HG03521 (cell line): Measurements from ENCODE around the gene RNF114.
"Not testable (repeated sequence)": the region's sequence is repeated elsewhere in the genome, so short reads cannot be mapped to it uniquely, and the experiment has no call there.

Source experiments
- ATAC-seq: cut with Tn5 transposase; IDR thresholded peaks from one replicate; pipeline ENCODE4 v1.9.1; 2021; ENCODE audit warnings: mild to moderate bottlenecking, moderate library complexity; ENCODE audit not compliant: unreplicated experiment

Gene RNF114

DNA sequence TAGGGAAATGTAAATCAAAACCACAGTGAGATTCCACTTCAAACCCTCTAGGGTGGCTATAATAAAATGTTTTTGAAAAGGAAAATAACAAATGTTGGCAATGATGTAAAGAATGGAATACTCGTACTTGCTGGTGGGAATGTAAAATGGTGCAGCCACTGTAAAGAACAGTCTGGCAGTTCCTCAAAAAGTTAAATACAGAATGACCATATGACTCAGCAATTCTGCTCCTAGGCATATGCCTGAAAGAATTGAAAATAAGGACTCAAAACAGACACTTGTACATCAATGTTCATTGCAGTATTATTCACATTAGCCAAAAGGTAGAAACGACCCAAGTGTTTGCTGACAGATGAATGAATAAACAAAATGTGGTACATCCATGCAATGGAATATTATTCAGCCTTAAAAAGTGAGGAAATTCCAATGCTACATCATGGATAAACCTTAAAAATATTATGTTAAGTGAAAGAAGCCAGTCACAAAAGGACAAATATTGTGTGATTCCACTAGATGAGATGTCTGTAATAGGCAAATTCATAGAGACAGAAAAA is 10.2 kb upstream of the RNF114 start:
- no peak for ATAC-seq

DNA sequence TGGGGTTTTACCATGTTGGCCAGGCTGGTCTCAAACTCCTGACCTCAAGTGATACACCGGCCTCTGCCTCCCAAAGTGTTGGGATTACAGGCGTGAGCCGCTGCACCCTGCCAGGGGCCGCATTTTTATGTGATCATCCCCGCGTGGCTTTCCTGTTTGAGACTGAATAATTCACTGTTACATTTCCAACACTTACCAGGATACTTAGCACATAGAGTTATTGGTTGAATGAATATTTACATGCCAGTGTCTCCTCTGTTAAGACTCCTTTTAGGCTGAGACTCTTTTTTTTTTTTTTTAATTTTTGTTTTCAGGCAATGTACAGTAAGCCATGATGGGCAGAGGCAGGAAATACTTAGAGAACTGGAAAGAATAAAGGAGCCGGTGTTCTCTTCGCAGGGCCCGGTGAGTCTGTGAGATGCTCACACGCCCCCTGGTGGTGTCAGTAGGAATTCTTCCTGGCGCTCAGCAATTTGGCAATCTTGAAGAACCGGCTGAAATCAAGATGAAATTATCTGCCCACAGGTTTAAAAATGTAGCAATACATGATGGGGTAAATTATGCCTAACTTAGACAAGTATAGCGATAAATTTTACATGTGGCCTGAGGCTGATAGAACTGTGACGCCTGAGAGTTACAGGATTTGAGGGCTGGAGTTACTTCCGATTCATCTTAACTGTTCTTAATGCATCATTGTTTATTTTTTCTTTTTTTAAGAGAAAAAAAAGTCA is 7.6 kb upstream of the RNF114 start:
- no peak for ATAC-seq

DNA sequence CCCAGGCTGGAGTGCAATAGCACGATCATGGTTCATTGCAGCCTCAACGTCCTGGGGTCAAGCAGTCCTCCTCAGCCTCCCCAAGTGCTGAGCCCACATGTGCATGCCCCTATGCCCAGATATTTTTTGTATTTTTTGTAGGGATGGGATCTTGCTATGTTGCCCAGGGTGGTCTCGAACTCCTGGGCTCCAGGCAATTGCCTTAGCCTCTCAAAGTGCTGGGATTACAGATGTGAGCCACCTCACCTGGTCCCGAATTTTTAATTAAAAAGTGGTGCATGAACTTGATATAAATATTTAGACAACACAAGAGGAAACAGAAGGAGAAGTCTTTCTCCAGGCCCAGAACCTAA is 7.1 kb upstream of the RNF114 start:
- ATAC-seq = no peak

DNA sequence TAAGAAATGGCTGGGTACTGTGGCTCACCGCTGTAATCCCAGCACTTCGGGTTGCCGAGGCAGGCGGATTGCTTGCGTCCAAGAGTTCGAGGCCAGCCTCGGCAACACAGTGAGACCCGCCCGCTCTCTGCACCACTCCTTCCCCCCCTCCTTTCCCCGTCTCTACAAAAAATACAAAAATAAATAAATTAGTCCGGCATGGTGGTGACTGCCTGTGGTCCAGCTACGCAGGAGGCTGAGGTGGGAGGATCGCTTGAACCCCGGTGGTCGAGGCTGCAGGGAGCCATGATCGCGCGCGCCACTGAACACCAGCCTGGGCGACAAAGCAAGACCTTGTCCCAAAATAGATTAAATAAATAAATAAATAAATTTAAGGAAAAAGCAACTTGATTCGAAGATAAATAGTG is 448 bp upstream of the RNF114 start:
- peak; percentile 5 for ATAC-seq

DNA sequence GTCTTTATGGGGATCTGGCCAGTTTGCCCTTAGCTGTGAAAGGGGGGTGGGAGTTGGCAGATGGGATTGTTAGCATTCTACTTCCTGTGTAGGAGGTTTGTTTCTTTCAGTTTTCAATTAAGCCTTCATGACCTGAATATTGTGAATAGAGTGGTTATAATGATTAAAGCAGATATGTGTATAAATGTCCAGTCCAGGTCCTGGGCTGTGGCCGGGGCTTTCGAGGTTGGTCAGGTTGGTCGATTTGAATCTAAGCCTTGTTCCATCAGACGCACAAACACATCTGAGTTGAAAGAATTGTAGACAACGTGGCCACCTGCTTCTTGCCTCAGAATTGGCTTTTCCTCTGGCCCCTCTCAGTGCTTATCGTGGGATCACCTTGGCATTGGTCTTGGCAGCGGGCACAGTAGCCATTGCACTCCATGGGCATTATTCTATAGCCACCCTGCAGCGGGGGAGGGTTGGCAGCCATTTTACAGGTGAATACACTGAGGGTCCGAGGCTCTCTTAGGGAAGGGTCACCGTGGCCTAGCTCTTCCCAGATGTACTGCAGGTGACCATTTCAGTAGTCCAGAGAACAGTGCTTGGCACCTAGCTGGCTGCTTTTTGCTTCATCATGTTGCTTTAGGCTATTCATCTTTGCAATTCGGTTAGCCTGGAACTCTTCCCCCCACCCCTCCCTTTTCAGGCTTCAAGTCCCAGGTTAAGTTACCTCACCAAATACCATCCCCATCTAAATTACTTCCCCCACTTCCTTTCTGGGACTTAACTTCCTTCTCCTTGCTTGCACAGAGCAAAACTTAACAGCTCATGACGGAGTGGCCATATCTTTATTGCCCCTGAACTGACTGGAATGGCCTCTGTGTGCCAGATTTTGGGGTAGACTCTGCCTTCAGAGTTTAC is 1.1 kb downstream of the RNF114 start:
- ATAC-seq = no peak

DNA sequence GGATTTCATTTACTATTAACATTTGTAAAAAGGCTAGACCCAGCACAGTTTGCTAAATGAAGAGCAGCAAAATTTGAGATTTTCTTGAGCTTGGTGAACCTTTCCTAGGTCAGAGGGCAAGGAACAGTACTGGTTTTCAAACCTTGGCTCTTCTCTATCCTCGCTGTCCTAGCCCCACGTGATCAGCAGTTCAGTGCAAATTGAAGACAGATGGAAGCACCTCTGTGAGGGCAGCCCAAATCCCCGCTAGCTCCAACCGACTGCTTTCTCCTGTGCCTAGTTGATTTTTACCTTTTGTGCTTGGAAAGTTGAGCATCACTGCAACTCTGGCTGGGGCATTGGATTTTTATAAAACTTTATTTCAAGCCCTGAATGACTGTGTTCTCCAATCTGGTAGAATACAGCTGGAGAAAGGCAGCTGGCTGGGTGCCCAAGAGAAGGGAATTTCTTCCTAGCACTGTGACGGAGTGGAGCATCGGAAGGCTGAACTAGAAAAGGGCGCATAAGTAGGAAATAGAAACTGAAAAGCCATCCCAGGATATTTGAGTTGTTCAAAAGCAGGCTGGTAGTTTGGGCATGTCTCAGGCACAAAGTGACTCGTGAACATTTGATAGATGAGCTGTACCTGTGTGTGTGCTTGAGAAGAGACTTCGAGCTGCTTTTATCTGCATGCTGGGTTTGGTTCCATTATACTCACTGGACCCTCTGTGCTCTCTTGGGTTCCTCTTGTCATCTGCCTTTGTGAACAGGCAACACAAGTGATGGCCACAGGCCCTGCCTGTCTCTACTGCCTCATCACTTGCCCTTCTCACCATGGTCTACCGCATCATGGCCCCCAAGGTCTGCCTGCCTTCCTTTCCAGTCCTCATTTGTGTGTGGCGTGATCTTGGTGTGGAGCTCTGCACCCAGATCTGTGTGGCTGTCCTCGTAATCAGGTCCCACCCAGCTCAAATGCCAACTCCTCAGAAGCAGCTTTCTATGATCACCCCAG is 2.3 kb downstream of the RNF114 start:
- no peak for ATAC-seq

DNA sequence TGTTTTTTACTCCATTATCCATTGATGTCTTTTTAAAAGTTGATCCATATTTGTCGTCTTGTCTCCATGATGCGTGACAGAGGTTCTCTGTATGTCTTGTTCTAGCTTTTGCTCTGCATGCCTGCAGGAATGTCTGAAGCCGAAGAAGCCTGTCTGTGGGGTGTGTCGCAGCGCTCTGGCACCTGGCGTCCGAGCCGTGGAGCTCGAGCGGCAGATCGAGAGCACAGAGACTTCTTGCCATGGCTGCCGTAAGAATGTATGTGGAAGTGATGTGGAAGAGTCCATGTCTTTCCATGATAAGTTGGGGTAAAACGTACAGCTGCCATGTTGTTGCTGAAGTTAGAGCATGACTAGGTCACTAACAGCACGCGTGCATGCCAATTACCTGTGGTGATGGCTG is 5.3 kb downstream of the RNF114 start:
- no peak for ATAC-seq

DNA sequence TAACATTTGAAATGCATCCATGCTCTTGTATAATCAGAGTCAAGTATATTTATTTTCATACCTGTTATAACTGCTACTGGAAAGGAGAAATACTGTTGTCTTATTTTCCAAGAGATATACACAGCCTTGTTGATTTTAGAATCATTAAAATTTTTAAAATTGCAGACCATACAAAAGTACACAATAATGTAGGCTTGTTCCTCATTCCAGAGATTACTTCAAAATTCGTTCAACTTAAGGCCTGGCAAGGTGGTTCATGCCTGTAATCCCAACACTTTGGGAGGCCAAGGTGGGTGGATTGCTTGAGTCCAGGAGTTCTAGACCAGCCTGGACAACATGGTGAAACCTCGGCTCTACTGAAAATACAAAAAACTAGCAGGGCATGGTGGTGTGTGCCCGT is 6.1 kb downstream of the RNF114 start:
- no peak for ATAC-seq

DNA sequence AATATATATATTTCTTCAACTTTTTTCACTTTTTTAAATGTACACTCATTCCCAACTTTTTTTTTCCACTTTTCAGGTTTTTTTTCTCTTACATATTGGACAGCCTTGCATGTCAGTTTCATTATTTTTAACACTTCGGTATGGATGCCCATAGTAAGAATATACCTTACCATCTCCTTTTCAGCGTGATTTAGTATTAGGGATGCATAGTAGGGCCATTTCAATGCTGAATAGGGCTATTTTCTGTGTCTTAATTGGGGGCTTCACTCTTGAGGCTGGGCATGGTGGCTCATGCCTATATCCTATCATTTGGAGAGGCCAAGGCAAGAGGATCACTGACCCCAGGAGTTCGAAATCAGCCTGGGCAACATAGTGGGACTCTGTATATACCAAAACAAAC is 6.7 kb downstream of the RNF114 start:
- no peak for ATAC-seq

DNA sequence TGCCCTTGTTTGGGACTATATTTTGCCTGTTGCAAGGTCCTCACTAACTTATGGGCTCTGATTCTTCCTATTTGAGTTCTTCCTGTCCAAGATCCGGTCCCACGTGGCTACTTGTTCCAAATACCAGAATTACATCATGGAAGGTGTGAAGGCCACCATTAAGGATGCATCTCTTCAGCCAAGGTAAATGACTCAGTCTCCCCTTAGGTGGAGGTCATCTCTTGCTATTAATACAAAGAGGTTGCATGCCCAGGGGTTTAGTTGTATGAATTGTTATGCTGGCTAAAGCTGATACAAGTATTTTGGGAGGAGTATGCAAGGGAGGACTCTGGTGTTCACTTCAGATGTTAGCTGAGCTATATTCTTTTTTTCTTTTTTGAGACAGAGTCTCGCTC is 9.1 kb downstream of the RNF114 start:
- no peak for ATAC-seq

DNA sequence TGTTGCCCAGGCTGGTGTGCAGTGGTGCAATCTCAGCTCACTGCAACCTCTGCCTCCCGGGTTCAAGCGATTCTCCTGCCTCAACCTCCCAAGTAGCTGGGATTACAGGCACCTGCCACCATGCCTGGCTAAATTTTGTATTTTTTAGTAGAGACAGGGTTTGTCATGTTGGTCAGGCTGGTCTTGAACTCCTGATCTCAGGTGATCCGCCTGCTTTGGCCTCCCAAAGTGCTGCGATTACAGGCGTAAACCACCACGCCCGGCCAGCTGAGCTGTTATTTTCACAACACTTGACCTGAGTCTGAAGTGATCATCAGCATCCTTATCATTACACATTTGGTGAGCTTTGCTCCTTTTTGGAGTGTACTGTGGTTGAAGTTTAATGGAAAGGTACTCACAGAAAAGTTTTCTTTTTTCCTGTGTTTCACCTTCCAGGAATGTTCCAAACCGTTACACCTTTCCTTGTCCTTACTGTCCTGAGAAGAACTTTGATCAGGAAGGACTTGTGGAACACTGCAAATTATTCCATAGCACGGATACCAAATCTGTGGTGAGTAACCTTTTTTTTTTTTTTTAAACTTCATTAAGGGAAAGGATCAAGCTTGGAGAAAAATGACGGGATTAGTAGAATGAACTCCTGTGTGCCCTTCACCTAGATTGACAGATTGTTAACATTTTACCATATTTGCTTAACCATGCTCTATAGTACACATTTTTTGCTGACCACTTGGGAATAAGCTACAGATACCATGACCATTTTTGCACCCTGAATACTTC is 9.7 kb downstream of the RNF114 start:
- no peak for ATAC-seq

DNA sequence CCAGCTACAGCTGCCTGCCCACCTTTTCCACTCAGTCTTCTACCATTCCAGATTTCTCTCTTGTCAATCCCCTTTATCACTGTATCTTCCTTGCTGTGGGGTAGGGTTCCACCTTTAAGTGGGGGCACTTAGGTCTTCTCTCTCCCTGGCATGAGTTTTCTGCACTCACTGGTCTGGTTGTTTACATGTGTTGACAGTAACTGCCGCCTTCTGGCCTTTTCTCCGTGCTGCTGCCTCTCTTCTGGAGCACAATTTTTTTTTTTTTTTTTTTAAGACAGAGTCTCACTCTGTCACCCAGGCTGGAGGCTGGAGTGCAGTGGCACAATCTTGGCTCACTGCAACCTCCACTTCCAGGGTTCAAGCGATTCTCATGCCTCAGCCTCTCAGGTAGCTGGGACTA is 12.0 kb downstream of the RNF114 start:
- ATAC-seq = no peak

DNA sequence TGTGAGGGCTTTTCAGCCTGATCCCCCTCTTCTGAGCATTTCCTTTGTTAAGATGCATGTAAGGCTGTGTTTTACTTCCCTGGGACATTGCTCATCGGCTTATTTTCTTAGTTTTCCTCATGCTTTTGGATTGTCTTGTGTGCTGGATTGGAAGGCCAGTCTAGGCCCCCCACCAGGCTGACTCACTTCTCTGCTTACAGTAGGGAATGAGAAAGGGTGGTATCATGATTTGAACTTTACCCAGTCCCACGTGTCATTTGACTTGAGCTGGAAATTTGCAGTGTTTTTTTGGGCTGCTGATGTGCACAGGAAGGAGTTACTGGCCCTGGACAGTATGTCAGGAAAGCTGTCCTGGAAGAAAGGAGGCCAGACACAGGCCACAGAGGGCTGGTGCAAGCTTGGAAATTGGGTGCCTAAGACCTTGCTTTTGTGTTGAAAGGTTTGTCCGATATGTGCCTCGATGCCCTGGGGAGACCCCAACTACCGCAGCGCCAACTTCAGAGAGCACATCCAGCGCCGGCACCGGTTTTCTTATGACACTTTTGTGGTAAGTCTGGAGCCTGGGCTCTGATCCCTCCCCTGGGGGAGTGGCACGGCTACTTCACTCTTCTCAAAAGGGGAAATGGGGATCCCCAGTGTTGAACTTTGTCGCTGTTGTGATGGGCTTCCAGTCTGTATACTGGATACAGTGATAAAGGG is 12.8 kb downstream of the RNF114 start:
- no peak for ATAC-seq

DNA sequence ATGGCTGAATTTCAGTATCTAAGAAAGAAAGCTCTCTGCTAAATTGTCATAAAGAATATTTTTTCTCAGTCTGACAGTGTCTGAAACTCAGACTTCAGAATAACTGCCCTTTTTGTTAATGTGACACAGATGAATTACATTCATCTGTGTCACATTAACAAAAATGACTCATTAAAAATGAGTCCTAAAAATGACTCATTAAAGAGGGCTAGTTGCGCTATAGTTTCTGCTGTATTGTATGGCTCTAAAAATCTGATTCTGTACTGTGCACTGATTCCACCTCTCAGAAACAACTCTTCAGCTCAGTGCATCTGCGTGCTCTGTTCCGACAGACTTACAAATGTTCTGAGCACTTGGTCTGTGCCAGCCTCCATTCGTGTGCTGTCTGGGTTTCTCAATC is 15.0 kb downstream of the RNF114 start:
- ATAC-seq = no peak

DNA sequence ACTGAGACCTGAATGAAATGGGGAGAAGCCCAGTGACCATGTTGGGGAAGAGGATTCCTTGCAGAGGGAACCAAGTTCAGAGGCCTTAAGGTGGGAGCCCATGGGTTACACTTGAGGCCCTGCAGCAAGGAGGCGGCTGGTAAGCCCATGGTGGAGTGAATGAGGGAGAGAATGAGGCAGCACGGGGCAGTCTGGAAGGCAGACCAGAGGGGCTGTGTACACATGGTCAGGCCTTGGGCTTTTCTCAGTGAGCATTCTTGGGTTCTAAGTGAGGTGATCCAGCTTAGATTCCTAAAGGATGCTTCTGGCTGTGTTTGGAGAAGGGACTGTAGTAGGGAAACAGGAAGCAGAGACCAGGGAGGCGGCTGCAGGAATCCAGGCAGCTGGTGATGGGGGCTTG is 19.0 kb downstream of the RNF114 start:
- ATAC-seq = no peak

DNA sequence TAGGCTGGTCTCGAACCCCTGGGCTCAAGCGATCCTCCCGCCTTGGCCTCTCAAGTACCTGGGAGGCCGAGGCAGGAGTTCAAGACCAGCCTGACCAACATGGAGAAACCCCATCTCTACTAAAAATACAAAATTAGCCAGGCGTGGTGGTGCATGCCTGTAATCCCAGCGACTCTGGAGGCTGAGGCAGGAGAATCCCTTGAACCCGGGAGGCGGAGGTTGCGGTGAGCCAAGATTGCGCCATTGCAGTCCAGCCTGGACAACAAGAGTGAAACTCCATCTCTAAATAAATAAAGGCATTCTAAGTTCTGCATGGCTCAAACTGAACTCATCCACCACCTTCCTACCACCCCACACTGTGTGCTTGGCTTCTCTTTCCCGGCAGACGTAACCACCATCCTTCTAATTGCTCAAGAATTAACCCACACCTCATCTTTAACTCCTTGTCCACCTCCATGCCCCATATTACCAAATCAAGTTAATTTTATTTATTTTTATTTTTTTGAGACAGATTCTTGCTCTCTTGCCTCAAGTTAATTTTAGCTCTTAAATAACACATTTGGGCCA is 19.7 kb downstream of the RNF114 start:
- ATAC-seq = not testable (repeated sequence)

DNA sequence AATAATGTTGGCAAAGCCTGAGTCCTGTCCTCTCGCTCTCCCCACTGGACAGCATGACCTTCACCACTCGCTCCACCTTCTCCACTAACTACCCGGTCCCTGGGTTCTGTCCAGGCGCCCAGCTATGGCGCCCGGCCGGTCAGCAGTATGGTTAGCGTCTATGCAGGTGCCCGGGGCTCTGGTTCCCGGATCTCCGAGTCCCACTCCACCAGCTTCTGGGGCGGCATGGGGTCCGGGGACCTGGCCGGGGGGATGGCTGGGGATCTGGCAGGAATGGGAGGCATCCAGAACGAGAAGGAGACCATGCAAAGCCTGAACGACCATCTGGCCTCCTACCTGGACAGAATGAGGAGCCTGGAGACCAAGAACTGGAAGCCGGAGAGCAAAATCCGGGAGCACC is 20.5 kb downstream of the RNF114 start:
- no peak for ATAC-seq

DNA sequence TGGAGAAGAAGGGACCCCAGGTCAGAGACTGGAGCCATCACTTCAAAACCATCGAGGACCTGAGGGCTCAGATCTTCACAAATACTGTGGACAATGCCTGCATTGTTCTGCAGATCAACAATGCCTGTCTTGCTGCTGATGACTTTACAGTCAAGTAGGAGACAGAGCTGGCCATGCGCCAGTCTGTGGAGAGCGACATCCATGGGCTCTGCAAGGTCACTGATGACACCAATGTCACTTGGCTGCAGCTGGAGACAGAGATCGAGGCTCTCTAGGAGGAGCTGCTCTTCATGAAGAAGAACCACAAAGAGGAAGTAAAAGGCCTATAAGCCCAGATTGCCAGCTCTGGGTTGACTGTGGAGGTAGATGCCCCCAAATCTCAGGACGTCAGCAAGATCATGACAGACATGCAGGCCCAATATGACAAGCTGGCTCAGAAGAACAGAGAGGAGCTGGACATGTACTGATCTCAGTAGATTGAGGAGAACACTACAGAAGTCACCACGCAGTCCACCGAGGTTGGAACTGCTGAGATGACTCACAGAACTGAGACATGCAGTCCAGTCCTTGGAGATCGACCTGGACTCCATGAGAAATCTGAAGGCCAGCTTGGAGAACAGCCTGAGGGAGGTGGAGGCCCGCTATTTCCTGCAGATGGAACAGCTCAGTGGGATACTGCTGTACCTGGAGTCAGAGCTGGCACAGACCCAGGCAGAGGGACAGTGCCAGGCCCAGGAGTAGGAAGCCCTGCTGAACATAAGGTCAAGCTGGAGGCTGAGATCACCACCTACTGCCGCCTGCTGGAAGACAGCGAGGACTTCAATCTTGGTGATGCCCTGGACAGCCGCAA is 21.1 kb downstream of the RNF114 start:
- not testable (repeated sequence) for ATAC-seq
